Measurements from ENCODE around the gene CCDC154.

GRCh38 chr16:1412847-1413246, 31.5 kb downstream of the CCDC154 start:
- TF ChIP-seq POLR2A (IDR thresholded peaks at IDR 0.05; ENCODE audit: low read depth) (no peak), CTCF (IDR thresholded peaks at IDR 0.05) (no peak), POLR2AphosphoS5 (IDR thresholded peaks at IDR 0.05) (no peak), EP300 (IDR thresholded peaks at IDR 0.05) (no peak)

Data from esophagus muscularis mucosa (tissue), 4 donors.